Measurements from ENCODE around the gene SULT1A4.
"Not testable (repeated sequence)": the region's sequence is repeated elsewhere in the genome, so short reads cannot be mapped to it uniquely, and the experiment has no call there.

The SULT1A4 gene

GRCh38 chr16:29459706-29460646 lies at the start of gene SULT1A4:
Gene SULT1A4, plus strand, starts transcription at chr16:29459913. Its CDS starts 1,473 bp downstream, at chr16:29461386.
- H3K4me1 ChIP-seq; H3K4me3 ChIP-seq; H3K27me3 ChIP-seq; H3K9me3 ChIP-seq; intact Hi-C loops (cut with DNase I; ENCODE audit: low total_unique reads); DNase-seq; H3K36me3 ChIP-seq; H3K27ac ChIP-seq: not testable (repeated sequence)

GRCh38 chr16:29423587-29423986 lies 36.1 kb upstream of the SULT1A4 start:
- H3K27me3 ChIP-seq = not testable (repeated sequence)

GRCh38 chr16:29425390-29425789 lies 34.3 kb upstream of the SULT1A4 start:
- H3K9me3 ChIP-seq; H3K36me3 ChIP-seq; H3K27me3 ChIP-seq; H3K27ac ChIP-seq; H3K4me3 ChIP-seq; intact Hi-C loops (cut with DNase I; ENCODE audit: low total_unique reads); H3K4me1 ChIP-seq; DNase-seq: not testable (repeated sequence)

More at GRCh38 chr16:29423587-29423986, 36.1 kb upstream of the SULT1A4 start:
- intact Hi-C loops (cut with DNase I; ENCODE audit: low total_unique reads); H3K4me3 ChIP-seq; H3K27ac ChIP-seq; H3K4me1 ChIP-seq; DNase-seq; H3K36me3 ChIP-seq; H3K9me3 ChIP-seq: not testable (repeated sequence)

GRCh38 chr16:29453754-29454153 lies 6.0 kb upstream of the SULT1A4 start:
- H3K27me3 ChIP-seq; intact Hi-C loops (cut with DNase I; ENCODE audit: low total_unique reads); H3K27ac ChIP-seq; H3K36me3 ChIP-seq; DNase-seq; H3K9me3 ChIP-seq; H3K4me1 ChIP-seq; H3K4me3 ChIP-seq: not testable (repeated sequence)

GRCh38 chr16:29454269-29454668 lies 5.4 kb upstream of the SULT1A4 start, which contains the start of the genes BOLA2 and SLX1B:
Gene BOLA2, minus strand, starts transcription at chr16:29454351. Its CDS starts 98 bp downstream, at chr16:29454253.
Gene SLX1B, plus strand, starts transcription at chr16:29454533.
- H3K9me3 ChIP-seq; H3K4me3 ChIP-seq; H3K27me3 ChIP-seq; DNase-seq; H3K36me3 ChIP-seq; intact Hi-C loops (cut with DNase I; ENCODE audit: low total_unique reads); H3K4me1 ChIP-seq; H3K27ac ChIP-seq: not testable (repeated sequence)

GRCh38 chr16:29454828-29455227 lies 4.9 kb upstream of the SULT1A4 start:
- H3K9me3 ChIP-seq; H3K27me3 ChIP-seq; DNase-seq; H3K4me3 ChIP-seq; H3K27ac ChIP-seq; H3K4me1 ChIP-seq; intact Hi-C loops (cut with DNase I; ENCODE audit: low total_unique reads); H3K36me3 ChIP-seq: not testable (repeated sequence)

GRCh38 chr16:29457660-29458059 lies 2.1 kb upstream of the SULT1A4 start:
- intact Hi-C loops (cut with DNase I; ENCODE audit: low total_unique reads); DNase-seq: not testable (repeated sequence)

GRCh38 chr16:29460647-29461030 lies 926 bp downstream of the SULT1A4 start:
- H3K4me1 ChIP-seq; H3K27ac ChIP-seq; H3K27me3 ChIP-seq; H3K4me3 ChIP-seq; intact Hi-C loops (cut with DNase I; ENCODE audit: low total_unique reads); DNase-seq; H3K9me3 ChIP-seq; H3K36me3 ChIP-seq: not testable (repeated sequence)

More at GRCh38 chr16:29457660-29458059, 2.1 kb upstream of the SULT1A4 start:
- H3K4me1 ChIP-seq, H3K4me3 ChIP-seq, H3K27ac ChIP-seq, H3K36me3 ChIP-seq, H3K27me3 ChIP-seq, H3K9me3 ChIP-seq: not testable (repeated sequence)

- H3K4me3 ChIP-seq; H3K4me1 ChIP-seq; H3K27me3 ChIP-seq; DNase-seq; intact Hi-C loops (cut with DNase I; ENCODE audit: low total_unique reads); H3K9me3 ChIP-seq; H3K27ac ChIP-seq; H3K36me3 ChIP-seq: not testable (repeated sequence)
Measured at GRCh38 chr16:29465985-29466824, 6.5 kb downstream of the SULT1A4 start.

GRCh38 chr16:29466904-29467303 lies 7.2 kb downstream of the SULT1A4 start:
- H3K4me1 ChIP-seq; H3K36me3 ChIP-seq; intact Hi-C loops (cut with DNase I; ENCODE audit: low total_unique reads); H3K27me3 ChIP-seq; DNase-seq; H3K9me3 ChIP-seq; H3K4me3 ChIP-seq; H3K27ac ChIP-seq: not testable (repeated sequence)

- H3K9me3 ChIP-seq; DNase-seq; H3K4me3 ChIP-seq; H3K4me1 ChIP-seq; H3K27ac ChIP-seq; intact Hi-C loops (cut with DNase I; ENCODE audit: low total_unique reads); H3K36me3 ChIP-seq; H3K27me3 ChIP-seq: not testable (repeated sequence)
Measured at GRCh38 chr16:29467654-29468366, 8.1 kb downstream of the SULT1A4 start.

GRCh38 chr16:29469660-29470059 lies 9.9 kb downstream of the SULT1A4 start:
- H3K36me3 ChIP-seq; intact Hi-C loops (cut with DNase I; ENCODE audit: low total_unique reads); H3K27ac ChIP-seq; H3K4me1 ChIP-seq; H3K9me3 ChIP-seq; H3K4me3 ChIP-seq; H3K27me3 ChIP-seq: not testable (repeated sequence)
- peak; percentile 85 to 86 for DNase-seq

GRCh38 chr16:29472065-29472464 lies 12.4 kb downstream of the SULT1A4 start:
- H3K4me1 ChIP-seq; H3K36me3 ChIP-seq; intact Hi-C loops (cut with DNase I; ENCODE audit: low total_unique reads); H3K9me3 ChIP-seq; H3K4me3 ChIP-seq; H3K27ac ChIP-seq; DNase-seq; H3K27me3 ChIP-seq: not testable (repeated sequence)

Data from tibial artery (tissue), 4 donors.